Common myeloid progenitor, CD34-positive (primary cell): ENCODE data around the gene STYXL2.
A peak's percentile ranks its signal among the peaks of the same experiment; 100 is the strongest.

Experiments used
- CTCF ChIA-PET: fragments of 350-600 bp; sonication (Branson Sonifier 250); formaldehyde crosslinking; loops from one replicate; lab custom pipeline; 2021; ENCODE audit warnings: antibody characterized with exemption; lab: Charles Lee
- POLR2A ChIA-PET: fragments of 350-600 bp; sonication (Branson Sonifier 250); formaldehyde crosslinking; loops from one replicate; lab custom pipeline; 2021; ENCODE audit warnings: antibody characterized with exemption; lab: Charles Lee
- DNase-seq, 3 donors: peaks; one replicate each; pipeline versions ENCODE4 v3.0.0 to v3.0.0-alpha.2; 2013
- H3K27ac ChIP-seq, 2 experiments: 1 replicate in 1 of 2; 2 replicates in 1 of 2; pipeline ENCODE4 v1.7.0; 2013; ENCODE audit warnings: inconsistent platforms in 2 of 2, low read length in 2 of 2, mild to moderate bottlenecking in 2 of 2, low read depth in 1 of 2, moderate library complexity in 1 of 2; ENCODE audit not compliant: severe bottlenecking in 2 of 2, insufficient read depth in 1 of 2, poor library complexity in 1 of 2
- H3K27me3 ChIP-seq, 5 experiments: replicated peaks in 2 of 5; 1 replicate in 3 of 5; 2 replicates in 2 of 5; pipeline versions ENCODE4 v1.6.1 to v1.7.0; 2013; ENCODE audit warnings: low read length in 4 of 5, mild to moderate bottlenecking in 2 of 5, moderate library complexity in 2 of 5, inconsistent platforms in 1 of 5; ENCODE audit not compliant: insufficient read depth in 5 of 5, control insufficient read depth in 4 of 5
- H3K36me3 ChIP-seq, 4 experiments: 1 replicate in 2 of 4; 2 replicates in 2 of 4; pipeline versions ENCODE4 v1.6.1 to v1.7.0; 2013; ENCODE audit warnings: low read length in 3 of 4, control low read depth in 1 of 4, mild to moderate bottlenecking in 1 of 4; ENCODE audit not compliant: control insufficient read depth in 4 of 4, insufficient read depth in 4 of 4
- H3K4me1 ChIP-seq, 4 experiments: 1 replicate in 3 of 4; 2 replicates in 1 of 4; pipeline versions ENCODE4 v1.6.1 to v1.7.1; 2013; ENCODE audit warnings: low read length in 3 of 4, mild to moderate bottlenecking in 3 of 4, control low read depth in 1 of 4, inconsistent platforms in 1 of 4, moderate library complexity in 1 of 4; ENCODE audit not compliant: control insufficient read depth in 4 of 4, insufficient read depth in 4 of 4; ENCODE audit errors: control extremely low read depth in 1 of 4
- H3K4me3 ChIP-seq, 7 experiments: 1 replicate in 4 of 7; 2 replicates in 3 of 7; pipeline versions ENCODE4 v1.5.1 to v1.7.0; 2013; ENCODE audit warnings: mild to moderate bottlenecking in 7 of 7, low read length in 6 of 7, moderate library complexity in 6 of 7, inconsistent platforms in 2 of 7, low read depth in 2 of 7, control low read depth in 1 of 7; ENCODE audit not compliant: insufficient read depth in 4 of 7, control insufficient read depth in 1 of 7; ENCODE audit errors: extremely low read depth in 1 of 7
- H3K9me3 ChIP-seq, 5 experiments: 1 replicate in 4 of 5; 2 replicates in 1 of 5; pipeline versions ENCODE4 v1.6.1 to v1.7.1; 2013; ENCODE audit warnings: low read length in 4 of 5, mild to moderate bottlenecking in 2 of 5, inconsistent platforms in 1 of 5, low read depth in 1 of 5, moderate library complexity in 1 of 5; ENCODE audit not compliant: control insufficient read depth in 4 of 5, insufficient read depth in 2 of 5; ENCODE audit errors: control extremely low read depth in 1 of 5
- WGBS: methylation state at CpG from one replicate; pipeline ENCODE4 v1.1.5; 2013; ENCODE audit not compliant: insufficient coverage; 5-methylcytosine and 5-hydroxymethylcytosine counted together

The STYXL2 gene

DNA sequence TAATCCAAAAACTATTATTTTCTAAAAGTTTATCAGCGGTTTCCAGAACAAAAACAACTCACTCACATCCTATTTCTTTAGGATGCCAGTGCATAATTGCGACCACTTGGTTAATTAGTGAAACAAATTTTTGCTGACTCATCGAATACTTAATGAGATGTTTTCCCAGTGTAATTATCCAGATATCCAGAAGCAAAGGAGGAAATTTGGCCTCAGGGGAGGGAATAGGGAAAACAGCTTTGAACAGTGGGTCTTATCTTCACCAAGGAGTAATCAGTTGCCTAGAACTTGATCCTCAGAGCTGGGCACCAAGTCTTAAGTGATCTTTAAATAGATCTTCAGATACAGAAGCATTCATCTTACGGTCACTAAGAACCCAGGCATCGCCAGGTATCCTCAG is 24.3 kb downstream of the STYXL2 start:
- ChIA-PET CTCF (interaction anchor here (0.7 to 1.4 kb wide), 5 partner anchors 11 to 110 kb away, joined by 3 to 5 read pairs (median 3); no protein-coding TSS in a partner anchor), POLR2A (no interaction called here)

DNA sequence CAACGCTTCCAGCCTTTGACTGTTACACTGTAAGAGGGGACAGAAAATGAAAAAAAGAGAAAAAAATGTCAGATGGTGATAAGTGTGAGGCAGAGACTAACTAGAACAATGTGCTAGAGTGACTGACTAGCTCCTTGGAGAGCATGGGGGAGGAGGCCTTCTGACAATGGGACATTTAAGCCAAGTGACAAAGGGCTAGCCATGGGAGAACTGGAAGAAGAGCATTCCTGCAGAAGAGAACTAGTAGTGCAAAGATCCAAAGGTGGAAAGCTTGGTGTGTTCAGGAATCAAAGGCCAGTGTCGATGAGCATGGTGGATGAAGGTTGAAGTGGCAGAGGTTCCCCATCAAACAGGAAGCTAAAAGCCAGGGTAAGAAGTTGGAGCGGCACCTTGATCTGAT is 25.8 kb downstream of the STYXL2 start:
- 92% methylated on average over 2 of the region's 3 CpGs for WGBS
- Histone ChIP-seq H3K27ac (no peak overlapping the region), H3K9me3 (no peaks in the 10 kb centered on the region), H3K36me3 (peaks cover 0 to 25% (median 0%) of the 10 kb centered on the region in 4 experiments), H3K27me3 (no peaks in the 10 kb centered on the region), H3K4me3 (no peak overlapping the region), H3K4me1 (peaks cover 0 to 11% (median 5%) of the 10 kb centered on the region in 4 experiments)
- DNase-seq: no peak
- POLR2A ChIA-PET: no interaction called here
- CTCF ChIA-PET: interaction anchor here (14.8 kb wide), 1 partner anchor 57 kb away, joined by 136 read pairs; no protein-coding TSS in a partner anchor

More for the DNA sequence above, 24.3 kb downstream of the STYXL2 start:
- Histone ChIP-seq H3K4me3 (no peak overlapping the region), H3K9me3 (no peaks in the 10 kb centered on the region), H3K27ac (no peak overlapping the region), H3K27me3 (no peaks in the 10 kb centered on the region), H3K36me3 (peaks cover 0 to 25% (median 0%) of the 10 kb centered on the region in 4 experiments), H3K4me1 (peaks cover 0 to 11% (median 6%) of the 10 kb centered on the region in 4 experiments)
- DNase-seq: no peak
- 100% methylated on average over 5 of the region's 5 CpGs for WGBS

DNA sequence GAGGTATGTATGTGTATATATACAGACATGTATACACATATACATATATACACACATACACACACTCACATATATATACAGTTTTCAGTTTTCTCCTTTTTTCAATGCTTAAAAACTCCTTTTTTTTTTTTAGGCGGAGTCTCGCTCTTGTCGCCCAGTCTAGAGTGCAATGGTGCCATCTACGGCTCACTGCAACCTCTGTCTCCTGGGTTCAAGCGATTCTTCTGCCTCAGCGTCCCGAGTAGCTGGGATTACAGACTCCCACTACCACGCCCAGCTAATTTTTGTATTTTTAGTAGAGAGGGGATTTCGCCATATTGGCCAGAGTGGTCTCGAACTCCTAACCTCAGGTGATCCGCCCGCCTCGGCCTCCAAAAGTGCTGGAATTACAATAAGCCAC is 27.0 kb downstream of the STYXL2 start:
- 32% methylated on average over 6 of the region's 13 CpGs for WGBS
- H3K27me3 ChIP-seq: no peaks in the 10 kb centered on the region
- H3K27ac ChIP-seq: no peak overlapping the region
- peaks cover 0 to 11% (median 5%) of the 10 kb centered on the region in 4 experiments for H3K4me1 ChIP-seq
- ChIA-PET CTCF (interaction anchor here (14.8 kb wide), 1 partner anchor 58 kb away, joined by 136 read pairs; no protein-coding TSS in a partner anchor), POLR2A (interaction anchor here (0.9 kb wide), 1 partner anchor 10 kb away, joined by 5 read pairs; no protein-coding TSS in a partner anchor)
- H3K9me3 ChIP-seq: no peaks in the 10 kb centered on the region
- peaks cover 0 to 30% (median 0%) of the 10 kb centered on the region in 4 experiments for H3K36me3 ChIP-seq
- peak in 2 of 3 donors; percentile 34 for DNase-seq
- peak overlapping the region in 6 of 7 experiments; percentile 15 to 86 (median 68) for H3K4me3 ChIP-seq

DNA sequence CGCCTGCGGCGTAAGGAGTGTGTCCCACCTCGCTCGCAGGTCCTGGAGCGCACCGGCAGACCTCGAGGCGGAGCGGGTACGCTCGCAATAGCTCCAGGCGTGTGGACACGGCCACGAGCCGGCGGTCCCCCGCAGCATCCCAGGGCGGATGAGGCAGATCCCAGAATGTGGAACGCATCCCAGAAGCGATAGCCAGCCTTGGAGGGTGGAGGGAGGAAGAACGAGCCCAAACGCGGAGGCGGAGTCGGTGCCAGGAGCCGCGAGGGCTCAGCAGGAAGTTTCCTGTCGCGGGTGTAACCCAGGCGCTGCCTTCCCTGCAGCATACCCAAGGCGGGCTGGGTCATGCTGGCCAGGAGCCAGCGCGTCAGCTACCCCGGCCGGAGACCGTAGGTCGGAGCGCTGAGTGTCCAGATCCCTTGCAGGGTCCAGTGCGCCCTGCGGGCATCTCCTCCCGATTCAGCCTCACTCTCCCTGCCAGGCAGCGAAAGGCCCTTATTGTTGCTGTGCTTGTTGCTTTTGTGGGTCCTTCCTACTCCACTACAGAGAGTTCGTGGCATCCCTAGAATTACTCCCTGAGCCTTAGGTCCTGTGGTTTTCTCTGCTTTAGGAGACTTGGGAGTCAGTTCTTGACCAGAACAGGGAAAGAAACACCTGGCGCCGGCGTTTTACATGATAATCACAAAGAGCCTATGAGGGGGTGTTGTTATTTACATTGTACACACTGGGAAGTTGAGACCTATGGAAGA is 27.7 kb downstream of the STYXL2 start:
- Histone ChIP-seq H3K4me3 (peak overlapping the region in 6 of 7 experiments; percentile 15 to 86 (median 68)), H3K27ac (no peak overlapping the region), H3K4me1 (peaks cover 0 to 11% (median 5%) of the 10 kb centered on the region in 4 experiments), H3K27me3 (no peaks in the 10 kb centered on the region), H3K9me3 (no peaks in the 10 kb centered on the region), H3K36me3 (peaks cover 0 to 36% (median 0%) of the 10 kb centered on the region in 4 experiments)
- ChIA-PET POLR2A (interaction anchor here (0.9 kb wide), 1 partner anchor 9 kb away, joined by 5 read pairs; no protein-coding TSS in a partner anchor), CTCF (interaction anchor here (1.4 to 14.8 kb wide), 2 partner anchors 14 to 59 kb away, joined by 4 to 136 read pairs; no protein-coding TSS in a partner anchor)
- peak; percentile 47 to 67 (median 59) for DNase-seq
- WGBS: 11% methylated on average over 39 of the region's 47 CpGs

DNA sequence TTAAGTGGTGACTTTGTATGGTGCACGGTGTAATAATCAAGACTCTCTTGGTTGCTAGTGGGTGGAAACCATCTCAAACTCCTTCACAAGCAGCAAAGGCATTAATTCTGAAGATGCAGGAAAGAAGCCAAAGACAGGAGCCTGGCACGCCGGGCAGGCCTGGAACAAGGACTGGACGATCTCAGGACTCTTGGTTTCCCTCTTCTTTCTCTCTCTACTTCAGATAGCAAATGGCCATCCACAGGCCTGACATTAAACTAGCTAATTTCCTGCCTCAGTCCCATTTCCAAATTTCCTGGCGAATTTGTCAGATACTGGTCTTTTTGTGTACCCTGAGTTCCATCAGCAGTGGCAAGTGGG is 28.2 kb downstream of the STYXL2 start:
- Histone ChIP-seq H3K27me3 (no peaks in the 10 kb centered on the region), H3K4me1 (peaks cover 0 to 11% (median 5%) of the 10 kb centered on the region in 4 experiments), H3K36me3 (peaks cover 0 to 39% (median 0%) of the 10 kb centered on the region in 4 experiments), H3K4me3 (no peak overlapping the region), H3K27ac (no peak overlapping the region), H3K9me3 (no peaks in the 10 kb centered on the region)
- ChIA-PET POLR2A (no interaction called here), CTCF (interaction anchor here (1.4 to 14.8 kb wide), 2 partner anchors 13 to 59 kb away, joined by 4 to 136 read pairs; no protein-coding TSS in a partner anchor)
- WGBS: 100% methylated on average over 3 of the region's 5 CpGs
- DNase-seq: no peak

DNA sequence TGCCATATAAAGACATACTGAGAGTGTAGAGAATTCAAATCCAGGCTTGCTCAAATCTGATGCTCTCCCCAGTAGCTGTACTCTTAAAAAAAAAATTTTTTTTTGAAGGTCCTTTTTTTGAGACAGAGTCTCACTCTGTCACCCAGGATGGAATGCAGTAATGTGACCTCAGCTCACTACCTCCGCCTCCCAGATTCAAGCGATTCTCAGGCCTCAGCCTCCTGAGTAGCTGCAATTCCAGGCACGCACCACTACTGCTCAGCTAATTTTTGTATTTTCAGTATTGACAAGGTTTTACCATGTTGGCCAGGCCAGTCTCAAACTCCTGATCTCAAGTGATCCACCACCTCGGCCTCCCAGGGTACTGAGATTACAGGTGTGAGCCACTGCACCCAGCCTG is 28.7 kb downstream of the STYXL2 start:
- peaks cover 0 to 39% (median 0%) of the 10 kb centered on the region in 4 experiments for H3K36me3 ChIP-seq
- POLR2A ChIA-PET: no interaction called here
- DNase-seq: peak in 1 of 3 donors; percentile 12
- no peaks in the 10 kb centered on the region for H3K27me3 ChIP-seq
- CTCF ChIA-PET: interaction anchor here (1.4 to 14.8 kb wide), 2 partner anchors 13 to 60 kb away, joined by 4 to 136 read pairs; no protein-coding TSS in a partner anchor
- no peak overlapping the region for H3K27ac ChIP-seq
- H3K9me3 ChIP-seq: no peaks in the 10 kb centered on the region
- peaks cover 0 to 11% (median 5%) of the 10 kb centered on the region in 4 experiments for H3K4me1 ChIP-seq
- WGBS: 97% methylated on average over 4 of the region's 4 CpGs
- H3K4me3 ChIP-seq: no peak overlapping the region
